Subcutaneous abdominal adipose tissue (tissue), 5 donors: Measurements from ENCODE around the gene ADD3.
"Not testable (repeated sequence)": the region's sequence is repeated elsewhere in the genome, so short reads cannot be mapped to it uniquely, and the experiment has no call there.

Experiments used
- H3K27ac ChIP-seq: one replicate; pipeline ENCODE4 v1.7.0; 2013; ENCODE audit warnings: low read depth, mild to moderate bottlenecking, inconsistent platforms, low read length, moderate library complexity
- H3K27me3 ChIP-seq, 5 donors: one replicate each; pipeline ENCODE4 v1.7.0; 2013; ENCODE audit warnings: low read length in 5 of 5, inconsistent platforms in 1 of 5; ENCODE audit not compliant: control insufficient read depth in 5 of 5, insufficient read depth in 4 of 5
- H3K36me3 ChIP-seq, 5 donors: one replicate each; pipeline ENCODE4 v1.7.0; 2013; ENCODE audit warnings: low read length in 5 of 5; ENCODE audit not compliant: control insufficient read depth in 5 of 5, insufficient read depth in 5 of 5
- H3K4me1 ChIP-seq, 5 donors: one replicate each; pipeline ENCODE4 v1.7.0; 2013; ENCODE audit warnings: low read length in 5 of 5, mild to moderate bottlenecking in 3 of 5, moderate library complexity in 1 of 5; ENCODE audit not compliant: control insufficient read depth in 5 of 5, insufficient read depth in 5 of 5
- H3K4me3 ChIP-seq, 5 donors: one replicate each; pipeline ENCODE4 v1.7.0; 2013; ENCODE audit warnings: low read length in 5 of 5, low read depth in 1 of 5
- H3K9ac ChIP-seq, 5 donors: one replicate each; pipeline ENCODE4 v1.7.0; 2013; ENCODE audit warnings: low read length in 5 of 5, mild to moderate bottlenecking in 4 of 5, moderate library complexity in 3 of 5
- H3K9me3 ChIP-seq, 5 donors: one replicate each; pipeline ENCODE4 v1.7.0; 2013; ENCODE audit warnings: low read length in 5 of 5; ENCODE audit not compliant: control insufficient read depth in 5 of 5
- donor health status: healthy.
- donor health status: healthy.
- donor health status: healthy.
- donor health status: healthy.
- donor health status: healthy.

ADD3 gene

DNA sequence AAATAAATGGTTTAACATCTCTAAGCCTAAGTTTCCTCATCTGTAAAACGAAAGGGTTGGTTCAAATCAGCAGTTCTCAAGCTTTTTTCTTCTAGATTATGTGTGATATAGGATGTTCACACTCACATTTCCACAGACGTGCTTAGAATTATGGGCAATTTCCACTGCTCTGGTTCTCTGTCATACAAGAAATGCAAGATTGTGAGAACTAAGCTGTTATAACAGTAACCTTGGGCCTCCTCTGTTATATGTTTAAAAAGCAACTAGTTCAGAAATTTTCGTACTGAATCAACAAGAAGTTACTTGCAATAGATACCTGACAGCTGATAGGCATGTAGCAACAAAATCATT is 33.7 kb downstream of the ADD3 start:
- H3K27me3 ChIP-seq: no peaks in the 10 kb centered on the region
- no peak overlapping the region for H3K9ac ChIP-seq
- H3K36me3 ChIP-seq: no peaks in the 10 kb centered on the region
- peaks cover 0 to 11% (median 2%) of the 10 kb centered on the region in 5 donors for H3K4me1 ChIP-seq
- no peak overlapping the region for H3K27ac ChIP-seq
- H3K4me3 ChIP-seq: no peak overlapping the region
- no peaks in the 10 kb centered on the region for H3K9me3 ChIP-seq

DNA sequence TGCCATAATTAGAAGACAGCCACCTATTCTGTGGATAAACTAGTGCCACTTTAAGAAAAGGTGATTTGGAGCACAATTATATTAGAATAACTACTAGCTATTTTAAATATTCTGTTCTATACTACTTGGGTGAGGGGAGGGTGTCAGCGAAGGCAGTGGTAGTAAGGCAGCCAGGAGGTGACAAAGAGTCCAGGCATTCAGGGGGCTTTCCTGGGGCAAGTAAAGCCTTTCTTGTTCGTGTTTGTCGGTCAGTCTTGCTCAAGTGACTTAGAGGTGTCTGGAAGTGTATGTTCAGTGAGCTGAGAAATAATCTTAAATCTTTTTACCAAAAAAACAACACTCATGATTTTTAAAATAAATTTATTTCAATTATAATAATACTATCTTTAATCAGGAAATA is 34.4 kb downstream of the ADD3 start:
- Histone ChIP-seq H3K4me1 (peaks cover 0 to 6% (median 2%) of the 10 kb centered on the region in 5 donors), H3K4me3 (no peak overlapping the region), H3K27me3 (no peaks in the 10 kb centered on the region), H3K27ac (no peak overlapping the region), H3K9ac (no peak overlapping the region), H3K9me3 (no peaks in the 10 kb centered on the region), H3K36me3 (no peaks in the 10 kb centered on the region)

DNA sequence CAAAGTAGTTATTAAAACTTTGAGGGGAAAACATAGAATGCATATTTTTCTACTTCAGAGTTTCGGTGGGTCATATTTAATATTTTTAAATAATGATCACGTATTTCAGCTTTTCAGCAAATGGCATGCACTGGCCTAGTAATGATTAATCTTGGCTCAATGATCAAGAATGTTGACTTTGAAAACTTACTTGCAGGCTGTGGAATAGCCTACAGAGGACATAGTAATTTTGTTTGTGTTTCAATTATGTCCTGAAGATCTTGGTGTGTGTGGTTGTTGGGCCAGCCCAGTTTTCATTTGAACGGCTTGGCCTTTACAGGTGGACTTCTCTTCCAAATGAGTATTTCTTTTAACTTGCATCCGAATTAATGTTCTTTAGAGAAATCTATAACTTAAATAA is 35.1 kb downstream of the ADD3 start:
- Histone ChIP-seq H3K4me1 (peaks cover 0 to 6% (median 2%) of the 10 kb centered on the region in 5 donors), H3K27me3 (no peaks in the 10 kb centered on the region), H3K9me3 (no peaks in the 10 kb centered on the region), H3K4me3 (no peak overlapping the region), H3K9ac (no peak overlapping the region), H3K27ac (no peak overlapping the region), H3K36me3 (no peaks in the 10 kb centered on the region)

DNA sequence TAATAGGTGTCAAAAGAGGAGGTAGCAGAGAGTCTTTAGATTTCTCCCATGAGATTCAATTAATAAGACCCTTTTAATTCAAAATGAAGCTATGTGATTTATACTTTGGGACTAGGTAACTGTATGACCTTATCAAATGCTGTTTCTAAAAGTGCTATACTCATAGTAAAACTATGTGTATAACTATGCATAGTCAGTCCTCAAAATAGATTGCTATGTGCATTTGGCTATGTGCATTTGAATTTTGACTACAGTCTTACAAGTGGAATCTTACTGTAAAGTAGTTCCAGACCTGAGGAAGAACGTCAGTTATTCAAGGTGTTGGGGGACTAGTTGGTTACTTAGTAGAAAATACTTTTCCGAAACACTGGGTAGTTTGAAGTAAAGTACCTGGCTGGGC is 36.9 kb downstream of the ADD3 start:
- no peaks in the 10 kb centered on the region for H3K27me3 ChIP-seq
- no peak overlapping the region for H3K4me3 ChIP-seq
- H3K36me3 ChIP-seq: no peaks in the 10 kb centered on the region
- peaks cover 0 to 3% (median 0%) of the 10 kb centered on the region in 5 donors for H3K9me3 ChIP-seq
- peaks cover 0 to 6% (median 2%) of the 10 kb centered on the region in 5 donors for H3K4me1 ChIP-seq
- H3K9ac ChIP-seq: no peak overlapping the region
- H3K27ac ChIP-seq: no peak overlapping the region

DNA sequence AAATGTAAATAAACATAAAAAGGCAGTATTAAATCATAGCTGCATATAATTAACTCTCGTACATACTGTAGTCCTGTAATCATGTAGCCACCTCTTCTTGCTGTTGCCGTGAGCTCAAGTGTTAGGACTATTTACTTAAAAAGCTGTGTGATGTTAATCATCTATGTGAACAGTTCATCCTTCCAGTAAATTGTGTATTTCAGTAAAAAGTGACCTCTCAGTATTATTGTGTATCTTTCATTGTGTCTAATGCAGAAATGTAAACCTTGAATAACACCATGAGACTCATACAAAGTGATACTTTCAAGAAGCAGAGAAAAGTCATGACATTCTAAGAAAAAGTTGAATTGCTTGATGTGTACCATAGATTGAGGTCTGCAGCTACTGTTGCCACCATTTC is 38.0 kb downstream of the ADD3 start:
- H3K27ac ChIP-seq: no peak overlapping the region
- H3K4me1 ChIP-seq: peaks cover 0 to 6% (median 0%) of the 10 kb centered on the region in 5 donors
- H3K27me3 ChIP-seq: no peaks in the 10 kb centered on the region
- peaks cover 0 to 3% (median 0%) of the 10 kb centered on the region in 5 donors for H3K9me3 ChIP-seq
- H3K4me3 ChIP-seq: no peak overlapping the region
- H3K9ac ChIP-seq: no peak overlapping the region
- no peaks in the 10 kb centered on the region for H3K36me3 ChIP-seq

DNA sequence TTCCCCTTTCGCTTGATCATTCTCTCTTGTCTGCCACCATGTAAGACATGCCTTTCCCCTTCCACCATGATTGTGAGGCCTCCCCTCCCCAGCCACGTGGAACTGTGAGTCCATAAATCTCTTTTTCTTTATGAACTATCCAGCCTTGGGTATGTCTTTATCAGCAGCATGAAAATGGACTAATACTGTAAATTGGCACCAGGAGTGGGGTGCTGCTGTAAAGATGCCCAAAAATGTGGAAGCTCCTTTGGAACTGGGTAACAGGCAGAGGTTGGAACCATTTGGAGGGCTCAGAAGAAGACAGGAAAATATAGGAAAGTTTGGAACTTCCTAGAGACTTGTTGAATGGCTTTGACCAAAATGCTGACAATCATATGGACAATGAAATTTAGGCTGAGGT is 40.4 kb downstream of the ADD3 start:
- not testable (repeated sequence) for H3K9me3 ChIP-seq, H3K27me3 ChIP-seq, H3K27ac ChIP-seq, H3K4me1 ChIP-seq, H3K9ac ChIP-seq, H3K4me3 ChIP-seq, H3K36me3 ChIP-seq

DNA sequence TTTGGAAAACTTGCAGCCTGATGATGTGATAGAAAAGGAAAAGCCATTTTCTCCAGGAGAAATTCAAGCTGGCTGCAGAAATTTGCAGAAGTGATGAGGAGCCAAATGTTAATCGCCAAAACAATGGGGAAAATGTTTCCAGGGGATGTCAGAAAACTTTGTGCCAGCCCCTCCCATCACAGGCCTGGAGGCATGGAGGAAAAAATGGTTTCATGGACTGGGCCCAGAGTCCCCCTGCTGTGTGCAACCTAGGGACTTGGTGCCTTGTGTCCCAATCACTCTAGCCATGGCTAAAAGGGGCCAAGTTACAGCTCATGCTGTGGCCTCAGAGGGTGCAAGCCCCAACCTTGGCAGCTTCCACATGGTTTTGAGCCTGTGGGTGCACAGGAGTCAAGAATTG is 41.0 kb downstream of the ADD3 start:
- no peaks in the 10 kb centered on the region for H3K27me3 ChIP-seq
- peaks cover 0 to 3% (median 0%) of the 10 kb centered on the region in 5 donors for H3K9me3 ChIP-seq
- H3K36me3 ChIP-seq: no peaks in the 10 kb centered on the region
- H3K4me1 ChIP-seq: peaks cover 0 to 2% (median 0%) of the 10 kb centered on the region in 5 donors
- H3K27ac ChIP-seq: no peak overlapping the region
- H3K9ac ChIP-seq: no peak overlapping the region
- H3K4me3 ChIP-seq: no peak overlapping the region

DNA sequence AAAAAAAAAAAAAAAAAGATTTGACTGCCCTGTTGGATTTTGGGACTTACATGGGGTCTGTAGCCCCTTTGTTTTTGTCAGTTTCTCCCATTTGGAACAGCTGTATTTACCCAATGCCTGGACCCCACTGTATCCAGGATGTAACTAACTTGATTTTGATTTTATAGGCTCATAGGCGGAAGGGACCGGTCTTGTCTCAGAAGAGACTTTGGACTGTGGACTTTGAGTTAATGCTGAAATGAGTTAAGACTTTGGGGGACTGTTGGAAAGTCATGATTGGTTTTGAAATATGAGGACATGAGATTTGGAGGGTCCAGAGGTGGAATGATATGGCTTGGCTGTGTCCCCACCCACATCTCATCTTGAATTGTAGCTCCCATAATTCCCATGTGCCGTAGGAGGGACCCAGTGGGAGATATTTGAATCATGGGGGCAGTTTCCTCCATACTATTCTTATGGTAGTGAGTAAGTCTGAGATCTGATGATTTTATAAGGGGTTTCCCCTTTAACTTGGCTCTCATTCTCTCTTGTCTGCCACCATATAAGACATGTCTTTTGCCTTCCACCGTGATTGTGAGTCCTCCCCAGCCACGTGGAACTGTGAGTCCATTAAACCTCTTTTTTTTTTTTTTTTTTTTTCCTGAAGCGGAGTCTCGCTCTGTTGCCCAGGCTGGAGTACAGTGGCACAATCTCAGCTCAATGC is 42.3 kb downstream of the ADD3 start:
- H3K4me1 ChIP-seq, H3K4me3 ChIP-seq, H3K27me3 ChIP-seq, H3K27ac ChIP-seq, H3K36me3 ChIP-seq, H3K9me3 ChIP-seq, H3K9ac ChIP-seq: not testable (repeated sequence)

DNA sequence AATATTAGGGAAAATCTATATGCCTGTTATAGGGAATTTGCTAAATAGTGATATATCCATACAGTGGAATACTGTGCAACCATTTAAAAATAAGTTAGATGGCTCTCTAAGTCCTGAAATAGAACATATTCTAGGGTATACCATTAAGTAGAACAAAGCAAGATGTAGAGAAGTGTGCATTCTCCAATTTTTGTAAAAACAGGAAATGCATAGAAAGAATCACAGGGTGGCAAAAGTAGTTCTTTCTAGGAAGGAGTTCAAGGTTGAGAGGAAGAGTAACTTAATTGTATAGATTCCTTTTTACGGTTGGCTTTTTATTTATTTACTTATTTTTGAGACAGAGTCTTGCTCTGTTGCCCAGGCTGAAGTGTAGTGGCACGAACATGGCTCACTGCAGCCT is 43.7 kb downstream of the ADD3 start:
- H3K36me3 ChIP-seq: no peaks in the 10 kb centered on the region
- no peak overlapping the region for H3K4me3 ChIP-seq
- H3K9ac ChIP-seq: no peak overlapping the region
- H3K27me3 ChIP-seq: no peaks in the 10 kb centered on the region
- peaks cover 0 to 6% (median 0%) of the 10 kb centered on the region in 5 donors for H3K4me1 ChIP-seq
- peaks cover 0 to 3% (median 0%) of the 10 kb centered on the region in 5 donors for H3K9me3 ChIP-seq
- no peak overlapping the region for H3K27ac ChIP-seq

DNA sequence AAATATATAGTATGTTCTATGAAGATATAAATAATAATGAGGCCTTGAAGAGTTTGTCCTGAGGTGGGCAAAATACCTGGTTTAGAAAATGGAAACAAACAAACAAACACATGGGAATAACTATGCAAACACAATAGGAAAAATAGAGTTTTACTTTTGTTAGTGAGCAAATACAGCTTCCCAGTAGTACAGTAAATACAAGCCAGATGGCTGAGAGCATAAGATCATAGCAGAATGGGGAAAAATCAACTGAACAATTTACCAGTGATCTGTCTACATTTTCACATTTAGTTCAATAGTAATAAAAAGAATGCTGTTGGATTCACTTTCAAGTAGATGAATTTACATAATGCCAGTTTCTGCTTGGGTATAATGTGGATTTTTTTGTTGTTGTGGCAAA is 45.1 kb downstream of the ADD3 start:
- H3K9me3 ChIP-seq: peaks cover 0 to 3% (median 0%) of the 10 kb centered on the region in 5 donors
- H3K27me3 ChIP-seq: no peaks in the 10 kb centered on the region
- no peak overlapping the region for H3K27ac ChIP-seq
- no peak overlapping the region for H3K9ac ChIP-seq
- H3K36me3 ChIP-seq: no peaks in the 10 kb centered on the region
- no peak overlapping the region for H3K4me3 ChIP-seq
- H3K4me1 ChIP-seq: peaks cover 0 to 17% (median 9%) of the 10 kb centered on the region in 5 donors
